Testis (tissue), 2 donors: ENCODE data around the gene NPIPB5.
"Not testable (repeated sequence)": the region's sequence is repeated elsewhere in the genome, so short reads cannot be mapped to it uniquely, and the experiment has no call there.

ENCODE experiments used
- POLR2A ChIP-seq: fragments of 450-650 bp; IDR thresholded peaks from one replicate; pipeline ENCODE4 v1.6.1; 2017; ENCODE audit warnings: antibody characterized with exemption, mild to moderate bottlenecking, moderate library complexity
- TF ChIP-seq, protein P1 (sequence below), 3 experiments: fragments of 450-650 bp in 2 of 3; fragments of 200-600 bp in 1 of 3; sonication (generic) in 1 of 3; IDR thresholded peaks; one replicate each; pipeline ENCODE4 v1.5.1; 2016 to 2019; ENCODE audit warnings: antibody characterized with exemption in 3 of 3, mild to moderate bottlenecking in 2 of 3, moderate library complexity in 1 of 3

- TF ChIP-seq, protein P1, sequence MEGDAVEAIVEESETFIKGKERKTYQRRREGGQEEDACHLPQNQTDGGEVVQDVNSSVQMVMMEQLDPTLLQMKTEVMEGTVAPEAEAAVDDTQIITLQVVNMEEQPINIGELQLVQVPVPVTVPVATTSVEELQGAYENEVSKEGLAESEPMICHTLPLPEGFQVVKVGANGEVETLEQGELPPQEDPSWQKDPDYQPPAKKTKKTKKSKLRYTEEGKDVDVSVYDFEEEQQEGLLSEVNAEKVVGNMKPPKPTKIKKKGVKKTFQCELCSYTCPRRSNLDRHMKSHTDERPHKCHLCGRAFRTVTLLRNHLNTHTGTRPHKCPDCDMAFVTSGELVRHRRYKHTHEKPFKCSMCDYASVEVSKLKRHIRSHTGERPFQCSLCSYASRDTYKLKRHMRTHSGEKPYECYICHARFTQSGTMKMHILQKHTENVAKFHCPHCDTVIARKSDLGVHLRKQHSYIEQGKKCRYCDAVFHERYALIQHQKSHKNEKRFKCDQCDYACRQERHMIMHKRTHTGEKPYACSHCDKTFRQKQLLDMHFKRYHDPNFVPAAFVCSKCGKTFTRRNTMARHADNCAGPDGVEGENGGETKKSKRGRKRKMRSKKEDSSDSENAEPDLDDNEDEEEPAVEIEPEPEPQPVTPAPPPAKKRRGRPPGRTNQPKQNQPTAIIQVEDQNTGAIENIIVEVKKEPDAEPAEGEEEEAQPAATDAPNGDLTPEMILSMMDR (IDR thresholded peaks at IDR 0.05): not testable (repeated sequence)
- TF ChIP-seq POLR2A: not testable (repeated sequence)
Measured at GRCh38 chr16:22468846-22469245, 41.8 kb upstream of the NPIPB5 start.
